ENCODE data around the gene ZNRF1.
"Not testable (repeated sequence)": the region's sequence is repeated elsewhere in the genome, so short reads cannot be mapped to it uniquely, and the experiment has no call there.

The ZNRF1 gene
- total RNA-seq, result 2.1 to 14.6 (median 11.9) reads per million in 9 experiments

DNA sequence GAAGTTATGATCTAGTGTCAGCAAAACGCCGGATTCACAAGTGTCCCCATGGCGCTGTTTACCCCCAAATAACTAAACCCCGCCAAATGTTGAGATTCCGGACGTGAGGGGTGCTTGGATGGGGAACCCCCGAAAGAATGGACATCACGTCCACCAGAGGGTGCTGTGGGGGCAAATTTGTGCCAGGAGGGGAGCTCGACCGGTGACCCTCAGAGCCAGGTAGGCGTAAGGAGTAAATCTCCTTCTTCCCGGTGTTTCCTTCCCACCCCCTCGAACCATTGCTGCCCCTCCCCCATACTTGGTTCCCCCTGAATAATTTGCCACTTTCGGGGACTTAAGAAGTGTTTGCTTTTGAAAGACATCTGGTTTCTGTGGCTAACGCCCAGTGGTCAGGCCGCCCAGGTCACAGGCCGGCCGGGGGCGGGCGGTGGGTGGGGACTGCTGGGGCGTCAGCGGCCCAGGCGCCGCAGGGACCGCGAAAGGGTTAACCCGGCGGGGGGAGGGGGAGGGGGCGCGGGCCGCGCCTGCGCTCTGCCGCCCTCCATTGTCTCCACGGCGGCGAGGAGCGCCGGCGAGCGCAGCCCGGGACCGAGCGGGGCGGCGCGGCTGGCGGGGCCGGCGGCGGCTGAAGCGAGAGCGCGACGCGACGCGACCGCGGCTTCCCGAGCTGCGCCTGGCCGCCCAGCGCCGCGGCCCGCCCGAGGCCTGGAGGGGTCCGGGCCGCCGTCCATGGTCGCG is at the start of gene ZNRF1:
TSS of gene ZNRF1 (plus strand) at position 544 of the 738 bp plus-strand sequence. CDS start 648 bp downstream, outside the sequence.
- H3K36me3 Mint-ChIP-seq (ENCODE audit: insufficient read depth), result peaks cover 13% of the 10 kb centered on the region
- peak; percentile 68 to 72 (median 72) for DNase-seq
- peak; percentile 74 for ATAC-seq (replicated peaks)
- peaks cover 5 to 12% of the 10 kb centered on the region in 2 donors for H3K27me3 Mint-ChIP-seq
- H3K4me1 Mint-ChIP-seq (ENCODE audit: low read depth in 2 of 2), result peaks cover 8 to 13% of the 10 kb centered on the region in 2 donors
- H3K4me3 Mint-ChIP-seq, result peak within 1 kb of the TSS; percentile 81 to 82
- H3K27ac Mint-ChIP-seq, result peak within 1 kb of the TSS; percentile 59 to 62
- no peaks in the 10 kb centered on the region for H3K9me3 Mint-ChIP-seq

DNA sequence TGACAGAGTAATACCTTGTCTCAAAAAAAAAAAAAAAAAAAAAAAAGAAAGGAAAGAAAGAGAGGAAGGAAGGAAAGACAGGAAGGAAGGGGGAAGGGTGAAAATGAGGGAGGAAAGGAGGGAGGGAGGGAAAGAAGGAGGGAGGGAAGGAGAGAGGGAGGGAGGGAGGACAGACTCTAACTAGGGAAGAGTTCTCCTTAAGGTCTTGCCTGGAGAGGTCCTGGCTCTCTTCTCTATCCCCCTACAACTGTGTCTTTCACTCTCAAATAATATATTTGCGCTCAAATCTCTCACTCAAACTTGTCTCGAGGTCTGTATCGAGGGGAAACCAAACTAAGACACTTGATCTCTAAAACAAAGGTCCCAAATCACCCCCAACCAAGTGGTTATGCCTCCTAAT is 49.5 kb upstream of the ZNRF1 start:
- H3K27me3 Mint-ChIP-seq, result no peaks in the 10 kb centered on the region
- H3K9me3 Mint-ChIP-seq, result no peaks in the 10 kb centered on the region
- no peak overlapping the region for H3K27ac Mint-ChIP-seq
- peaks cover 0 to 4% of the 10 kb centered on the region in 2 donors for H3K4me1 Mint-ChIP-seq (ENCODE audit: low read depth in 2 of 2)
- ATAC-seq (replicated peaks) (no peak), DNase-seq (no peak)
- no peak overlapping the region for H3K4me3 Mint-ChIP-seq
- peaks cover 61% of the 10 kb centered on the region for H3K36me3 Mint-ChIP-seq (ENCODE audit: insufficient read depth)

DNA sequence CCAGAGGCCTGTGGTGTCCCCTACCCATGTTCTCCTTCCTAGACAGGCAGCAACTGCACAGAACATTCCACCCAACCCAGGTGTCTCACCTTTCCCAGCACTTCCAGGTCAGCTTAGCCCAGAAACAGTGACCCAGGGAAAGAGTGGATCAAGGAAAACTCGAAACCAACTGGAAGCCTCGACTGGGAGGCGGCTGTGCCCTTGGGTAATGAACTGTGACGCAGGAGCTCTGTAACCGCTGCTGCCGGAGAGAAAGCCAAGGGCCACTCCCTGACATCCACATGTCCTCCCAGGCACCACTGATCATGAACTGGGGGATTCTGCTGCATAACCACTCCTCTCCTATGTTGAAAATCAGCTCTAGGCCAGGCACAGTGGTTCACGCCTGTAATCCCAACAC is 48.3 kb upstream of the ZNRF1 start:
- no peaks in the 10 kb centered on the region for H3K9me3 Mint-ChIP-seq
- DNase-seq, result no peak
- no peak overlapping the region for H3K27ac Mint-ChIP-seq
- H3K4me3 Mint-ChIP-seq, result no peak overlapping the region
- no peaks in the 10 kb centered on the region for H3K27me3 Mint-ChIP-seq
- ATAC-seq (replicated peaks), result no peak
- peaks cover 56% of the 10 kb centered on the region for H3K36me3 Mint-ChIP-seq (ENCODE audit: insufficient read depth)
- peaks cover 0 to 4% of the 10 kb centered on the region in 2 donors for H3K4me1 Mint-ChIP-seq (ENCODE audit: low read depth in 2 of 2)

DNA sequence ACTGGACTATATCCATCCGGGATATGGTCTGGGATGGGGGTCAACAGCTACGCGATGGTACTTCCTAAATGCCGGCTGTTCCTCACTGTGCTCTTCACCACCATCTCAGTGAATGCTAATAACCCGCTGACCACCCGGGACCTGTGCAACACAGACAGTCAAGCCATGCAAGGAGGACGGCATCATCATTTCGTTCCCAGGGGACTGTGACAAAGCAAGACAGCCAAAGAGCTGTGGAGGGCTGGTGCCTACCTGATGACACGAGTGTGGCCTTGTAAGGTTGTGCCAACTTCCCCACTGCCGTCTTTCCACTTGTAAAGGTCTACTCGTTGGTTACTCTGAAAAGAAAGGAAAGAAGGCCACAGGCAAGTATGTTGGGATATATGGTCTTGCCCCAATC is 47.6 kb upstream of the ZNRF1 start:
- DNase-seq (no peak), ATAC-seq (replicated peaks) (no peak)
- peaks cover 0 to 4% of the 10 kb centered on the region in 2 donors for H3K4me1 Mint-ChIP-seq (ENCODE audit: low read depth in 2 of 2)
- no peak overlapping the region for H3K27ac Mint-ChIP-seq
- no peaks in the 10 kb centered on the region for H3K27me3 Mint-ChIP-seq
- no peaks in the 10 kb centered on the region for H3K9me3 Mint-ChIP-seq
- peaks cover 56% of the 10 kb centered on the region for H3K36me3 Mint-ChIP-seq (ENCODE audit: insufficient read depth)
- no peak overlapping the region for H3K4me3 Mint-ChIP-seq

DNA sequence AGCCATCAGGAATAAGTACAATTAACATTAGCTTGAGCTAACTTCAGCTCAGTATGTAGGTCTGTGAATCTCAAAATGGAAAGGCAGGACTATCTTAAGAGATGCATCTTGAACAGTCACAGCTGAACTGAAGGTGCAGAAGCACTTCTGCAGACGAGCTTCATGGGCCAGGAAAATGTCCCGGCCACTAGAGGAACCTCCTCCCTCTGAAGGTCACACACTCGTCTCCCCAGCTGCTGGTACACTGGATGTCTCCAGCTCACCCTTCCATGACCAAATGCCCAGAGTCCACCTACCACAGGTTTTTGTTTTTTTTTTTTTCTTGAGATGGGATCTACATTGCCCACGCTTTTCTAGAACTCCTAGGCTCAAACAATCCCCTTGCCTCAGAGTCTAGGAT is 47.1 kb upstream of the ZNRF1 start:
- peaks cover 58% of the 10 kb centered on the region for H3K36me3 Mint-ChIP-seq (ENCODE audit: insufficient read depth)
- no peak overlapping the region for H3K4me3 Mint-ChIP-seq
- ATAC-seq (replicated peaks) (no peak), DNase-seq (no peak)
- no peaks in the 10 kb centered on the region for H3K9me3 Mint-ChIP-seq
- no peaks in the 10 kb centered on the region for H3K27me3 Mint-ChIP-seq
- peaks cover 0 to 8% of the 10 kb centered on the region in 2 donors for H3K4me1 Mint-ChIP-seq (ENCODE audit: low read depth in 2 of 2)
- H3K27ac Mint-ChIP-seq, result no peak overlapping the region

DNA sequence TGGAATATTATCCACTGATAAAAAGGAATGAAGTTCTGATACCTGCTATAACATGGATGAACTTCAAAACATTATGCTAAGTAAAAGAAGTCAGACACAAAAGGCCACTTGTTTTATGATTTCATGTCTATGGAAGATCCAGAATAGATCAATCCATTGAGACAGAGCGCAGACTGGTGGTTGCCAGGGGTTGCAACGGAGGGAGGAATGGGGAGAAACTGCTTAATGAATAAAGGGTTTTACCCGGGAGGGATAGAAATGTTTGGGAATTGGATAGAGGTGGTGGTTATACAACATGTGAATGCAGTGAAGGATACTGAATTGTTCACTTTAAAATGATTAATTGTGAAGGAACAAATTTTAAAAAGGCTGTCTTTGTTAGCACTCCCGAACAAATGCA is 44.1 kb upstream of the ZNRF1 start:
- Mint-ChIP-seq H3K4me1 (ENCODE audit: low read depth in 2 of 2) (peaks cover 7 to 8% of the 10 kb centered on the region in 2 donors), H3K4me3 (no peak overlapping the region), H3K9me3 (no peaks in the 10 kb centered on the region), H3K36me3 (ENCODE audit: insufficient read depth) (peaks cover 55% of the 10 kb centered on the region), H3K27ac (peak overlapping the region in 1 of 2 donors; percentile 75), H3K27me3 (no peaks in the 10 kb centered on the region)
- ATAC-seq (replicated peaks) (no peak), DNase-seq (no peak)

DNA sequence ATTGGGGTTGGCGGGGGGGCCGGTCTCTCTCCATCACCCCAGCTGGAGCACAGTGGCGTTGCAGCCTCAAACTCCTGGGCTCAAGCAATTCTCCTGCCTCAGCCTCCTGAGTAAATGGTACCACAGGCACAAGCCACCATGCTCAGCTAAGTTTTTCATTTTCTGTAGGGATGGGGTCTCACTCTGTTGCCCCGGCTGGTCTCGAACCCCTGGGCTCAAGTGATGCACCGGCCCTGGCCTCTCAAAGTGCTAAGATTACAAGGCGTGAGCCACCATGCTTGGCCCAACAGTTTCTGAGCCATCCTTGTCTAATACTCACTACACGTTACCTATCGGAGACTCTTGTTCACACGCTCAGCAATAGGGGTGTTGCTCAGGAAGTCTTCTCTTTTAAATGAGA is 25.5 kb upstream of the ZNRF1 start:
- DNase-seq (no peak), ATAC-seq (replicated peaks) (no peak)
- Mint-ChIP-seq H3K27me3 (no peaks in the 10 kb centered on the region), H3K9me3 (no peaks in the 10 kb centered on the region), H3K4me3 (no peak overlapping the region), H3K4me1 (ENCODE audit: low read depth in 2 of 2) (peaks cover 8 to 9% of the 10 kb centered on the region in 2 donors), H3K36me3 (ENCODE audit: insufficient read depth) (peaks cover 16% of the 10 kb centered on the region), H3K27ac (no peak overlapping the region)

DNA sequence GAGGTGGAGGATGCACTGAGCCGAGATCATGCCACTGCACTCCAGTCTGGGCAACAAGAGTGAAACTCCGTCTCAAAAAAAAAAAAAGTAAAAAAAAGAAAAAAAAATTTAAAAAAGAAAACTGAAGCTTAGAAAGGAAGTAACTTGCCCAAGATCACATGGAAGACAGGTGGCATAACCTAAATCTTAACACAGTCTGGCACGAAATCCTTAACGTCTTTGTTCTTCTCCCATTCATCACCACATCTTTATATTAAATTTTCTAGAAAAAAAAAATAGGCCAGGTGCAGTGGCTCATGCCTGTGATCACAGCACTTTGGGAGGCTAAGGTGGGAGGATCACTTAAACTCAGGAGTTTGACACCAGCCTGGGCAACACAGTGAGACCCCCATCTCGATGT is 23.2 kb upstream of the ZNRF1 start:
- no peaks in the 10 kb centered on the region for H3K9me3 Mint-ChIP-seq
- H3K4me1 Mint-ChIP-seq (ENCODE audit: low read depth in 2 of 2), result peaks cover under 1 to 3% of the 10 kb centered on the region in 2 donors
- H3K27me3 Mint-ChIP-seq, result no peaks in the 10 kb centered on the region
- DNase-seq (no peak), ATAC-seq (replicated peaks) (no peak)
- no peak overlapping the region for H3K4me3 Mint-ChIP-seq
- no peak overlapping the region for H3K27ac Mint-ChIP-seq
- H3K36me3 Mint-ChIP-seq (ENCODE audit: insufficient read depth), result peaks cover 26% of the 10 kb centered on the region

DNA sequence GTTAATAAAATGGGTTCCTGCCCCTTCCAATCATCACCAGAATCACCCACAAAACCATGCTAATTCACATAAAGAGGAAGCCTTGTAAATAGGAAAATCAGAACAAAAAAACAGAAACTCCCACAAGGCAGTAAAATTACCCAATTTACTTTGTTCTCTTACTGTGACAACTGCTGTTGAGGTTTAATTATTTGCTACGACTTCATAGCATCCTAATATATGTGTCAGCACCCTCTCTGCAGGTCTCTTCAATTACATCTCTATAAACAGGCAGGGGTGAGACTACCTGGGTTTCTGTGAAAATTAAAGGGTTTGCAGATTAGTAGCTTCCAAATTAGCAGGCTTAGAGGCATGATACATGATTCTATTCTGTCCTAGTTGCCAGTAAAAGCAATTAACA is 16.6 kb upstream of the ZNRF1 start:
- H3K4me3 Mint-ChIP-seq, result no peak overlapping the region
- peaks cover 35% of the 10 kb centered on the region for H3K36me3 Mint-ChIP-seq (ENCODE audit: insufficient read depth)
- no peaks in the 10 kb centered on the region for H3K27me3 Mint-ChIP-seq
- no peak for DNase-seq
- no peaks in the 10 kb centered on the region for H3K9me3 Mint-ChIP-seq
- no peak overlapping the region for H3K27ac Mint-ChIP-seq
- H3K4me1 Mint-ChIP-seq (ENCODE audit: low read depth in 2 of 2), result peaks cover 8 to 11% of the 10 kb centered on the region in 2 donors
- no peak for ATAC-seq (replicated peaks)

DNA sequence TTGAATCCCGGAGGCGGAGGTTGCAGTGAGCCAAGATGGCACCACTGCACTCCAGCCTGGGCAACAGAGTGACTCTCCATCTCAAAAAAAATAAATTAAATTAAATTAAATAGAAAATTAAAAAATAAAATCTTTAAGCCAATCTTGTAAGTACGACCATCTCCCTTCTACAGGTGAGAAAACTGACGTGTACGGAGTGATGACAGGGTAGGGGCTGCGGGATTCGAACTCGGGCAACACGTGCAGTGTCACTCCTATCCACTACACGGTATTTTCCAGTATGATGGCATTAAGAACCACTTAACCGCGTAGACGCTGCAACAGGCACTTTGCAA is 14.7 kb upstream of the ZNRF1 start:
- ATAC-seq (replicated peaks) (no peak), DNase-seq (no peak)
- Mint-ChIP-seq H3K27ac (peak overlapping the region; percentile 86 to 93), H3K36me3 (ENCODE audit: insufficient read depth) (peaks cover 26% of the 10 kb centered on the region), H3K4me1 (ENCODE audit: low read depth in 2 of 2) (peaks cover 8 to 11% of the 10 kb centered on the region in 2 donors), H3K4me3 (peak overlapping the region; percentile 86 to 97), H3K27me3 (no peaks in the 10 kb centered on the region), H3K9me3 (no peaks in the 10 kb centered on the region)

DNA sequence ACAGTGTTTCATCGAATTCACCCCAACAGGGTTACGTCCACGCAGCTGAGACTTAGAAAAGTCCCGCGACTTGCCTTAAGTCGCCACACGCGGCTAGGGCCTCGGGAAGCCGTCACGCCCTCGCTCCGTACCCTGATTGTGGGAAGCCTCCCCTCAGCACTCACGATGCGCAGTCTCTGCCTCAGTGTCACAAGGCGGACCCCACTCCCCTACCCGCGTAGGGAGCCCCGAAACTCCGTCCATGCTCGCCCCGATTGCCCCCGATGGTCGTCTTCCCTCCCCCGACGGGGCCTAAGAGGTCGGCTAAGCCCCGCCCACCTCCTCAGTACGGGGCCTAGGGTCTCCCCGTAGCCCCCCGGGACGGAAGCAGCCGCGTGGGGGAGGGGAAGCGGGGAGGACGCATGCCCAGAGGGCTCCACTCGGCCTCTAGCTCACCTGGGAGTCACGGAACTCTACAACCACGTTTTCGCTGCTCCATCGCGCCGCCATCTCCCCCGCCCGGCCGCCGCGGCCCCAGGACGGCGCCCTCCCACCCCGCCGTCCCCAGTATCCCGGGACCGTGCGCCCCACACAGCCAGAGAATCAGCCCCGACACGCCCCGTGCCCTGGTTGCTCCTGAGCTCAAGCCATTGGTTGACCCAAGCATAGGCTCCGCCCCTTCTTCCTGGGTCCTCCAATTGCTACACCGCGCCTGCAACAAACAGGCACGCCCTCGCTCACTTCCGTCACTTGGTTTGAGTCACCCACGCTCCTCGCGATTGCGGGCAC is 14.1 kb upstream of the ZNRF1 start, which contains the start of gene WDR59:
TSS of gene WDR59 (minus strand) at position 595 of the 768 bp plus-strand sequence. CDS start at position 489, 106 bp downstream.
- Mint-ChIP-seq H3K4me3 (peak within 1 kb of the TSS; percentile 86 to 97), H3K9me3 (no peaks in the 10 kb centered on the region), H3K36me3 (ENCODE audit: insufficient read depth) (peaks cover 26% of the 10 kb centered on the region), H3K27me3 (no peaks in the 10 kb centered on the region), H3K27ac (peak within 1 kb of the TSS; percentile 86 to 93), H3K4me1 (ENCODE audit: low read depth in 2 of 2) (peaks cover 8 to 11% of the 10 kb centered on the region in 2 donors)
- ATAC-seq (replicated peaks) (peak; percentile 96), DNase-seq (peak; percentile 98 to 99 (median 98))

DNA sequence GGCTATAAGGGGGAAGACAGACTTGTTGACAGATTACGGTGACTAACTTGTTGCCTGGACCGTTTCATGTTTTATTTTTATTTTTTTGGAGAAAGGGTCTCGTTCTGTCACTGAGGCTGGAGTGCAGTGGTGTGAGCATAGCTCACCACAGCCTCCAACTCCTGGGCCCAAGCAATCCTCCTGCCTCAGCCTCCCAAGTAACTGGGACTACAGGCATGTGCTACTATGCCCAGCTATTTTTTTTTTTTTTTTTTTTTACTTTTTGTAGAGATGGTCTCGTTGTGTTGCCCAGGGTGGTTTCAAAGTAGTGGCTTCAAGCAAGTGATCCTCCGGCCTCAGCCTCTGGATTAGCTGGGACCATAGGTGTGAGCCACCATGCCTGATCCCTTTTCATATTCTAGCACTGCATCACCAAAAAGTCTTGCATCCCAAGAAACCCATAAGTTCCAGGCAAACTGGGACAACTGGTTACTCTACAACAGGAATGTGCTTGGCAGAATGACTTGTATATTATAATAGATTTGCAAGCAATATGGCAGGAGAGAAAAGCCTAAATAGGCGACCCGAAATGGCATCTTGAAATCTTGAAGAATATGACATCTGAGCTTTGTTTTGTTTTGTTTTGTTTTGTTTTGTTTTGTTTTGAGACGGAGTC is 11.7 kb upstream of the ZNRF1 start:
- Mint-ChIP-seq H3K4me3 (no peak overlapping the region), H3K27ac (no peak overlapping the region), H3K4me1 (ENCODE audit: low read depth in 2 of 2) (peaks cover 8 to 11% of the 10 kb centered on the region in 2 donors), H3K36me3 (ENCODE audit: insufficient read depth) (peaks cover 22% of the 10 kb centered on the region), H3K9me3 (no peaks in the 10 kb centered on the region), H3K27me3 (no peaks in the 10 kb centered on the region)
- no peak for ATAC-seq (replicated peaks)
- DNase-seq, result no peak

DNA sequence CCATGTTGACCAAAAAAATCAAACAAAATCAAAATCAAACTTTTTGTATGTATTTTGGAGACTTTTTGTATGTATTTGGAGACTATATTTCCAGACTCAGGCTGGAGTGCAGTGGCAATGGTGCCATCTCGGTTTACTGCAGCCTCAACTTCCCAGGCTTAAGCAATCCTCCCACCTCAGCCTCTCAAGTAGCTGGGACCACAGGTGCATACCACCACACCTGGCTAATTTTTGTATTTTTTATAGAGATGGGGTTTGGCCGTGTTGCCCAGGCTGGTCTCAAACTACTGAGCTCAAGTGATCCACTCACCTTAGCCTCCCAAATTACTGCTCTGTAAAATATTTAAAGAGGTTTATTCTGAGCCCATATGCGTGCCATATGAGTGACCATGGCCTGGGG is 9.0 kb upstream of the ZNRF1 start:
- not testable (repeated sequence) for DNase-seq; H3K27me3 Mint-ChIP-seq; H3K4me1 Mint-ChIP-seq (ENCODE audit: low read depth in 2 of 2); H3K9me3 Mint-ChIP-seq; H3K27ac Mint-ChIP-seq; H3K36me3 Mint-ChIP-seq (ENCODE audit: insufficient read depth); ATAC-seq (replicated peaks); H3K4me3 Mint-ChIP-seq
